ENCODE data around the gene CEMIP. TPM values are rescaled to one million over a fixed set of nuclear protein-coding genes. Genes with fewer than 3 reads are reported as not detected.

CEMIP gene
- total RNA-seq, 1 experiment from 2014 or later = 3.5 TPM

DNA sequence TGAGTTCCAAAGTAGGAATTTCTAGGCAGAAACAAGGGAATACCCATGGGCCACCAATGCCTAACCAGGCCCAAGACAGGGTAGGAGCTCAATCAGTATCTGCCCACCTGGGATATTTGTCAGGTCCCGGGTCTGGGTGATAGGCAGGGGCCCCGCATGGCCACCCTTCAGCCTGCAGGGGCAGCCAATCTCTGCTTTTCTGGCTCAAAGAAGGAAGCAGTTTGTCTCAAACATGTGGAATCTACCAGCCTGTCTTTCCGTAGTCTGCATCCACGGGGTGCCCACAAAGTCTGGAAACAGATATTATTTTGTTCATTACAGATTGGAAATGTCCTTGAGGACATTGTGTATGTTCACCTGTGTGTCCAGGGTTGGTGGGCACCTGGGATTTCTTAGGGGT, 56.2 kb downstream of the CEMIP start:
- RAD21 ChIA-PET (ENCODE audit: low non-redundant PET in 1 of 2, low total read pairs in 2 of 2, uncharacterized antibody in 2 of 2, unreplicated experiment in 2 of 2) = no interaction called here
- DNase-seq (ENCODE audit: low read depth, low spot score) = no peak

More for the DNA sequence above, 56.2 kb downstream of the CEMIP start:
- Histone ChIP-seq H3K4me2 (ENCODE audit: low read length) (peak overlapping the region; percentile 19; the same call in 1 of the 2 replicates), H3K27ac (ENCODE audit: low read depth, low read length) (no peak overlapping the region), H4K20me1 (ENCODE audit: insufficient read depth) (no peaks in the 10 kb centered on the region), H3K79me2 (ENCODE audit: insufficient read depth, low read length) (no peaks in the 10 kb centered on the region), H3K9me3 (ENCODE audit: control insufficient read depth in 1 of 2, insufficient read depth in 1 of 2, low read depth in 1 of 2, low read length in 2 of 2) (no peaks in the 10 kb centered on the region), H3K4me1 (ENCODE audit: control insufficient read depth in 1 of 2, insufficient read depth in 2 of 2, low read length in 2 of 2) (peaks cover 16 to 31% of the 10 kb centered on the region in 2 experiments), H3K9me2 (ENCODE audit: insufficient read depth) (no peaks in the 10 kb centered on the region), H3K27me3 (ENCODE audit: insufficient read depth, low read length) (no peaks in the 10 kb centered on the region), H3K36me3 (ENCODE audit: control insufficient read depth in 1 of 2, insufficient read depth in 2 of 2, low read length in 2 of 2) (no peaks in the 10 kb centered on the region), H2AFZ (ENCODE audit: low read depth, low read length, poor library complexity, severe bottlenecking) (peak overlapping the region; percentile 54), H3K4me3 (replicated peaks in 1 of 2; ENCODE audit: low read depth in 1 of 2, low read length in 2 of 2) (no peak overlapping the region), H3K9ac (ENCODE audit: low read length) (no peak overlapping the region)
- ChIA-PET POLR2A (interaction anchor here (1.8 kb wide), 1 partner anchor 9 kb away, joined by 5 read pairs; no protein-coding TSS in a partner anchor), CTCF (interaction anchor here (1.0 kb wide), 1 partner anchor 136 kb away, joined by 5 read pairs; no protein-coding TSS in a partner anchor)
- TF ChIP-seq POLR2A (IDR thresholded peaks at IDR 0.05; ENCODE audit: borderline replicate concordance, extremely low read depth, insufficient read depth, insufficient read length) (no peak), EZH2phosphoT487 (IDR thresholded peaks at IDR 0.05; ENCODE audit: borderline replicate concordance) (no peak), SP1 (IDR thresholded peaks at IDR 0.05; ENCODE audit: low read depth) (no peak), RAD21 (IDR thresholded peaks at IDR 0.05; ENCODE audit: low read depth) (peak; percentile 55), YY1 (IDR thresholded peaks at IDR 0.05; ENCODE audit: extremely low read depth, insufficient replicate concordance, low read depth, low read length) (no peak)
- TF ChIP-seq, protein P1, sequence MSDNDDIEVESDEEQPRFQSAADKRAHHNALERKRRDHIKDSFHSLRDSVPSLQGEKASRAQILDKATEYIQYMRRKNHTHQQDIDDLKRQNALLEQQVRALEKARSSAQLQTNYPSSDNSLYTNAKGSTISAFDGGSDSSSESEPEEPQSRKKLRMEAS (IDR thresholded peaks at IDR 0.05) = no peak; the same call in 1 of the 2 replicates
- TF ChIP-seq, protein P2, sequence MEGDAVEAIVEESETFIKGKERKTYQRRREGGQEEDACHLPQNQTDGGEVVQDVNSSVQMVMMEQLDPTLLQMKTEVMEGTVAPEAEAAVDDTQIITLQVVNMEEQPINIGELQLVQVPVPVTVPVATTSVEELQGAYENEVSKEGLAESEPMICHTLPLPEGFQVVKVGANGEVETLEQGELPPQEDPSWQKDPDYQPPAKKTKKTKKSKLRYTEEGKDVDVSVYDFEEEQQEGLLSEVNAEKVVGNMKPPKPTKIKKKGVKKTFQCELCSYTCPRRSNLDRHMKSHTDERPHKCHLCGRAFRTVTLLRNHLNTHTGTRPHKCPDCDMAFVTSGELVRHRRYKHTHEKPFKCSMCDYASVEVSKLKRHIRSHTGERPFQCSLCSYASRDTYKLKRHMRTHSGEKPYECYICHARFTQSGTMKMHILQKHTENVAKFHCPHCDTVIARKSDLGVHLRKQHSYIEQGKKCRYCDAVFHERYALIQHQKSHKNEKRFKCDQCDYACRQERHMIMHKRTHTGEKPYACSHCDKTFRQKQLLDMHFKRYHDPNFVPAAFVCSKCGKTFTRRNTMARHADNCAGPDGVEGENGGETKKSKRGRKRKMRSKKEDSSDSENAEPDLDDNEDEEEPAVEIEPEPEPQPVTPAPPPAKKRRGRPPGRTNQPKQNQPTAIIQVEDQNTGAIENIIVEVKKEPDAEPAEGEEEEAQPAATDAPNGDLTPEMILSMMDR (IDR thresholded peaks at IDR 0.05 in 2 of 3, conservative IDR thresholded peaks at IDR 0.05 in 1 of 3; ENCODE audit: borderline replicate concordance in 1 of 3, insufficient read depth in 1 of 3, low read depth in 2 of 3, low read length in 2 of 3) = peak; percentile 13 to 56 (median 48); a peak in 5 of 6 replicates
- BruUV-seq (replicated peaks) = no TSS peak
- ATAC-seq = peak; percentile 89
- intact Hi-C loops (cut with micrococcal nuclease) = loop anchor here (2.0 kb wide), 1 partner anchor 135 kb away; no protein-coding TSS in a partner anchor

Data from HCT116 (cell line).